ENCODE results near the gene LCOR.

GRCh38 chr10:96999337-96999736 lies 167.2 kb downstream of the LCOR start:
- TF ChIP-seq RAD21 (IDR thresholded peaks at IDR 0.05; ENCODE audit: low read depth) (no peak), USF1 (IDR thresholded peaks at IDR 0.05) (no peak), REST (IDR thresholded peaks at IDR 0.05; ENCODE audit: low read depth) (no peak), TEAD4 (IDR thresholded peaks at IDR 0.05) (no peak), TAF1 (IDR thresholded peaks at IDR 0.05; ENCODE audit: low read depth) (no peak), FOXM1 (IDR thresholded peaks at IDR 0.05; ENCODE audit: borderline replicate concordance, low read depth) (no peak), YY1 (IDR thresholded peaks at IDR 0.05; ENCODE audit: low read depth) (no peak), CEBPB (IDR thresholded peaks at IDR 0.05) (no peak)
